Esophagus (tissue), 2 donors: ENCODE measurements around the gene PDP2. TPM values are rescaled to one million over a fixed set of nuclear protein-coding genes. Genes with fewer than 3 reads are reported as not detected.

Source experiments
- H3K27ac ChIP-seq, 2 donors: one replicate each; pipeline ENCODE4 v1.5.1; 2013; ENCODE audit warnings: low read depth in 2 of 2, mild to moderate bottlenecking in 2 of 2, inconsistent platforms in 1 of 2, low read length in 1 of 2, moderate library complexity in 1 of 2
- H3K27me3 ChIP-seq, 2 donors: one replicate each; pipeline ENCODE4 v1.6.1; 2013; ENCODE audit warnings: low read length in 2 of 2, control low read depth in 1 of 2, mild to moderate bottlenecking in 1 of 2; ENCODE audit not compliant: insufficient read depth in 2 of 2, control insufficient read depth in 1 of 2
- H3K36me3 ChIP-seq, 2 donors: one replicate each; pipeline ENCODE4 v1.6.1; 2013; ENCODE audit warnings: low read length in 1 of 2; ENCODE audit not compliant: control insufficient read depth in 2 of 2, insufficient read depth in 2 of 2
- H3K4me1 ChIP-seq, 2 donors: one replicate each; pipeline ENCODE4 v1.6.1; 2013; ENCODE audit warnings: low read length in 1 of 2; ENCODE audit not compliant: control insufficient read depth in 2 of 2, insufficient read depth in 2 of 2
- H3K4me3 ChIP-seq, 2 donors: one replicate each; pipeline ENCODE4 v1.5.1; 2013; ENCODE audit warnings: low read length in 2 of 2, mild to moderate bottlenecking in 2 of 2, low read depth in 1 of 2, moderate library complexity in 1 of 2
- H3K9me3 ChIP-seq, 2 donors: one replicate each; pipeline ENCODE4 v1.6.1; 2013; ENCODE audit warnings: mild to moderate bottlenecking in 2 of 2, low read depth in 1 of 2, low read length in 1 of 2, moderate library complexity in 1 of 2; ENCODE audit not compliant: control insufficient read depth in 2 of 2, insufficient read depth in 1 of 2
- WGBS, 2 donors: extraction: QIAGEN DNeasy Blood & Tissue Kit; methylation state at CpG; one replicate each; pipeline ENCODE4 v1.1.7; 2013; 5-methylcytosine and 5-hydroxymethylcytosine counted together
- polyA plus RNA-seq, 2 donors: library from polyadenylated mRNA; stranded (reverse); fragments of 200-250 nt; gene quantifications; one replicate each; pipeline ENCODE4 v1.2.3, GENCODE V29; 2013
- donor health status: healthy with polysubstance abuse.
- donor health status: Bipolar disorder and iron deficiency.

PDP2 gene
- polyA plus RNA-seq, 2 donors: 2.3 to 2.5 TPM

- Histone ChIP-seq H3K4me3 (no peak overlapping the region), H3K4me1 (peaks cover 9 to 48% of the 10 kb centered on the region in 2 donors), H3K9me3 (no peaks in the 10 kb centered on the region), H3K27me3 (no peaks in the 10 kb centered on the region), H3K36me3 (no peaks in the 10 kb centered on the region), H3K27ac (peak overlapping the region; percentile 69 to 91)
- 67 to 68% methylated on average over 11 of the region's 11 CpGs for WGBS, 2 donors
Measured at GRCh38 chr16:66905633-66906539, 25.6 kb downstream of the PDP2 start.

- Histone ChIP-seq H3K4me1 (peaks cover 8 to 40% of the 10 kb centered on the region in 2 donors), H3K9me3 (no peaks in the 10 kb centered on the region), H3K4me3 (no peak overlapping the region), H3K27me3 (no peaks in the 10 kb centered on the region), H3K27ac (peak overlapping the region in 1 of 2 donors; percentile 91), H3K36me3 (no peaks in the 10 kb centered on the region)
- 73 to 74% methylated on average over 7 of the region's 7 CpGs for WGBS, 2 donors
Measured at GRCh38 chr16:66906916-66907836, 26.9 kb downstream of the PDP2 start.

GRCh38 chr16:66908116-66908515 is 27.8 kb downstream of the PDP2 start:
- Histone ChIP-seq H3K36me3 (no peaks in the 10 kb centered on the region), H3K4me3 (no peak overlapping the region), H3K27ac (no peak overlapping the region), H3K27me3 (no peaks in the 10 kb centered on the region), H3K9me3 (no peaks in the 10 kb centered on the region), H3K4me1 (peaks cover 4 to 37% of the 10 kb centered on the region in 2 donors)
- 85 to 87% methylated on average over 3 of the region's 3 CpGs for WGBS, 2 donors

GRCh38 chr16:66908762-66909559 is 28.6 kb downstream of the PDP2 start:
- Histone ChIP-seq H3K9me3 (no peaks in the 10 kb centered on the region), H3K36me3 (no peaks in the 10 kb centered on the region), H3K27ac (no peak overlapping the region), H3K4me3 (no peak overlapping the region), H3K4me1 (peaks cover 4 to 30% of the 10 kb centered on the region in 2 donors), H3K27me3 (no peaks in the 10 kb centered on the region)
- WGBS, 2 donors: 93 to 95% methylated on average over 14 of the region's 14 CpGs

DNA sequence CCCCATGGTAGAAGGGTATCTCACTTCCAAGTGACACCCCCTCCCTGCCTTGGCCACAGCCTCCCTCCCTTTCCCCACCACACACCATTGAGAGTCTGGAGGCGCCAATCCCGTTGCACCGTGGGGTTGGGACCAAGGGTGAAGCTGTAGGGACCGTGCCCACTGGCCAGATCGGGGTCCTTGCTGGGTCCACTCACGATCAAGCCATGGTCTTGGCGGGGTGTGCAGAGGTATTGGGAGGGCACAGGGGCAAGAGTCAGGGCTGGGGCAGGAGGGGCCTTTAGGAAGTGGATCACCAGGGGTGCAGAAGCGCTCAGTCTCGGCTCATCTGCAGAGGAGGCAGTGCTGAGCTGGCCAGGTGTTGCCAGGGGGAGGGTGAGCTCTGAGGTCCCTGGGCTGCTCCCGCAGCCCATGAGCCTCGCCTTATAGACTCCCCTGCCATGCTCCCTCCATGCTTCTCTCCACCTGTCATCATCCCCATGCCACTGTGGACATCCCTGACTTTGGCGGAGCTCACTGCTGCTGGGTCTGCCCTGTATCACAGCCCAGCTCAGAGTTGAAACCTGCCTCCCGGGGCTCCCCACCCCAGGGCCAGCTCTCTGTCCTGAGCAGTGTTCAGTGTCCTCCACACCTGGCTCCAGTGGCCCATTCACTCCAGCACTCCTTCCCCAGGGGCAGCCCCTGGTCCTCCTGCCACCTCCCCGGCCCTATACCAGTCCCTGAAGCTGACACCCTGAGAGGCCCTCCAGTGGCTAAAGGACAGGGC is 30.0 kb downstream of the PDP2 start:
- H3K36me3 ChIP-seq: no peaks in the 10 kb centered on the region
- H3K9me3 ChIP-seq: peaks cover 0 to 2% of the 10 kb centered on the region in 2 donors
- WGBS, 2 donors: 87% methylated on average over 12 to 14 of the region's 14 CpGs
- peaks cover 4 to 17% of the 10 kb centered on the region in 2 donors for H3K4me1 ChIP-seq
- H3K4me3 ChIP-seq: no peak overlapping the region
- H3K27ac ChIP-seq: peak overlapping the region in 1 of 2 donors; percentile 18
- no peaks in the 10 kb centered on the region for H3K27me3 ChIP-seq

DNA sequence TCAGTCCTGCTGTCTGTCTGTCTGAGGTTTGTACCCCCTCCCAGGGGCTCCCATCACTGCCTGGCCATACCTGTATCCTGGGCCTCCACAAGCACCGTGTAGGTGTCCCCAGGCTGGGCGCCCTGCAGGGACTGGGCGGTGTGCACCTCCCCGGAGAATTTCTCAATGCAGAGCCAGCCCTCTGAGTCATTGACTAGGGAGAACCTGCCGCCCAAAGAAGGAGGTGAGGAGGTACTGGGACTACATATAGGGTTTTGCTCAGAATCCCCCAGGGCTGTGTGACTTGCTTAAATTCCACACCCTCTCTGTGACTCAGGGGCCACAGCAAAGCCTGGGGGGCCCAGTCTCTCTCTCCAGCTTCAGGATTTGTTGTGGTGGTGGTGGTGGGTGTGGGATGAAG is 30.8 kb downstream of the PDP2 start:
- no peak overlapping the region for H3K4me3 ChIP-seq
- H3K36me3 ChIP-seq: no peaks in the 10 kb centered on the region
- 45 to 56% methylated on average over 5 of the region's 5 CpGs for whole genome bisulfite sequencing, 2 donors
- peak overlapping the region; percentile 60 to 76 for H3K27ac ChIP-seq
- H3K27me3 ChIP-seq: no peaks in the 10 kb centered on the region
- H3K4me1 ChIP-seq: peaks cover 4 to 10% of the 10 kb centered on the region in 2 donors
- peaks cover 0 to 2% of the 10 kb centered on the region in 2 donors for H3K9me3 ChIP-seq

- no peaks in the 10 kb centered on the region for H3K27me3 ChIP-seq
- H3K36me3 ChIP-seq: no peaks in the 10 kb centered on the region
- H3K27ac ChIP-seq: peak overlapping the region; percentile 60 to 76
- peaks cover 4 to 10% of the 10 kb centered on the region in 2 donors for H3K4me1 ChIP-seq
- peaks cover 0 to 2% of the 10 kb centered on the region in 2 donors for H3K9me3 ChIP-seq
- 94 to 95% methylated on average over 8 of the region's 8 CpGs for WGBS, 2 donors
- no peak overlapping the region for H3K4me3 ChIP-seq
Measured at GRCh38 chr16:66911801-66912200, 31.5 kb downstream of the PDP2 start.

DNA sequence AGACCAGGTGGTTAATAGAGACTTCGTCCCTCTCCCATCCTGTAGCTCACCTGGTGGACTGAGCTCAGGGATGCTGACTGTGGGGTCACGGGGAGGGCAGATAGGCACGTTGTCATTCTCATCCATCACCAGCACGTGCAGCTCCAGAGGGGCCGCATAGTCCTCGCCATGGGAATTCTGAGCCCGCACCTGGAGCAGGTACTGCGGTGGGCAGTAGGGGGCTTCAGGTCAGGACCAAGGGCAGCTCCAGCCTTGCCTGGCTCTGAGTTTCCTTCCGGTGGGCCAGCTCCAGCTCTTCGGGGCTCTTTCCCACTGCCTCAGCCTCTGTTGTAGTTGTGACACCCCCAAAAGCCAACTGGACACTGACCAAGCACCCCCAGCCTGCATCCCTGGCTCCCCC is 32.8 kb downstream of the PDP2 start:
- Histone ChIP-seq H3K4me1 (peaks cover 2 to 7% of the 10 kb centered on the region in 2 donors), H3K27me3 (no peaks in the 10 kb centered on the region), H3K27ac (no peak overlapping the region), H3K9me3 (peaks cover 0 to 2% of the 10 kb centered on the region in 2 donors), H3K36me3 (no peaks in the 10 kb centered on the region), H3K4me3 (no peak overlapping the region)
- 59 to 65% methylated on average over 10 of the region's 10 CpGs for WGBS, 2 donors
